Activated CD8-positive, alpha-beta memory T cell treated with anti-CD3 and anti-CD28 coated beads, Interleukin-2, amount 50 U/mL, for 48 hours (primary cell): ENCODE results near the gene PIKFYVE.
A peak's percentile ranks its signal among the peaks of the same experiment; 100 is the strongest.
"Not testable (repeated sequence)": the region's sequence is repeated elsewhere in the genome, so short reads cannot be mapped to it uniquely, and the experiment has no call there.

Source experiments
- DNase-seq: peaks from one replicate; pipeline ENCODE4 v3.0.0-alpha.2; 2020

The PIKFYVE gene

GRCh38 chr2:208265801-208266552 is at the start of gene PIKFYVE:
PIKFYVE (plus strand) TSS chr2:208266255; CDS start chr2:208271520, 5,265 bp downstream.
- DNase-seq, result peak; percentile 89

- DNase-seq, result not testable (repeated sequence)
These were observed 44.2 kb upstream of the PIKFYVE start for GRCh38 chr2:208221873-208222272.

GRCh38 chr2:208222351-208222750 is 43.7 kb upstream of the PIKFYVE start:
- DNase-seq, result no peak

- DNase-seq, result no peak
These were observed 41.3 kb upstream of the PIKFYVE start for GRCh38 chr2:208224802-208225201.

- DNase-seq, result no peak
These were observed 38.3 kb upstream of the PIKFYVE start for GRCh38 chr2:208227581-208228232.

- no peak for DNase-seq
These were observed 37.6 kb upstream of the PIKFYVE start for GRCh38 chr2:208228476-208228875.

- no peak for DNase-seq
These were observed 31.3 kb upstream of the PIKFYVE start for GRCh38 chr2:208234786-208235185.

- DNase-seq, result no peak
These were observed 30.2 kb upstream of the PIKFYVE start for GRCh38 chr2:208235860-208236259.

GRCh38 chr2:208239770-208240493 is 26.1 kb upstream of the PIKFYVE start:
- DNase-seq, result no peak

GRCh38 chr2:208240619-208241209 is 25.3 kb upstream of the PIKFYVE start:
- no peak for DNase-seq

- DNase-seq, result no peak
These were observed 21.6 kb upstream of the PIKFYVE start for GRCh38 chr2:208244422-208244821.

- no peak for DNase-seq
These were observed 20.3 kb upstream of the PIKFYVE start for GRCh38 chr2:208245746-208246145.

GRCh38 chr2:208248601-208249000 is 17.5 kb upstream of the PIKFYVE start:
- DNase-seq, result no peak

- no peak for DNase-seq
These were observed 16.8 kb upstream of the PIKFYVE start for GRCh38 chr2:208249296-208249695.

- DNase-seq, result no peak
These were observed 15.7 kb upstream of the PIKFYVE start for GRCh38 chr2:208250388-208250787.

- DNase-seq, result no peak
These were observed 15.0 kb upstream of the PIKFYVE start for GRCh38 chr2:208251098-208251497.

GRCh38 chr2:208252716-208253492 is 13.2 kb upstream of the PIKFYVE start:
- no peak for DNase-seq

- DNase-seq, result no peak
These were observed 12.4 kb upstream of the PIKFYVE start for GRCh38 chr2:208253600-208254117.

- peak; percentile 93 for DNase-seq
These were observed 11.8 kb upstream of the PIKFYVE start for GRCh38 chr2:208254118-208254870.

GRCh38 chr2:208254871-208255556 is 11.0 kb upstream of the PIKFYVE start, which contains the start of gene IDH1:
IDH1 (minus strand) TSS chr2:208255071; CDS start chr2:208251551, 3,520 bp downstream.
- DNase-seq, result peak; percentile 99
